OCI-LY3 (cell line): ENCODE measurements around the gene WDR18.

Source experiments
- CTCF ChIP-seq: fragments of 200-600, 300-600 bp; sonication (generic); IDR thresholded peaks from 2 replicates; pipeline ENCODE4 v1.5.1; 2014; ENCODE audit warnings: antibody characterized with exemption, low read length, low read depth
- EZH2phosphoT487 ChIP-seq: fragments of 200-600 bp; shearing (Covaris generic); IDR thresholded peaks from 2 replicates; pipeline ENCODE4 v1.6.1; 2018; ENCODE audit warnings: antibody characterized with exemption, mixed run types, low read depth

DNA sequence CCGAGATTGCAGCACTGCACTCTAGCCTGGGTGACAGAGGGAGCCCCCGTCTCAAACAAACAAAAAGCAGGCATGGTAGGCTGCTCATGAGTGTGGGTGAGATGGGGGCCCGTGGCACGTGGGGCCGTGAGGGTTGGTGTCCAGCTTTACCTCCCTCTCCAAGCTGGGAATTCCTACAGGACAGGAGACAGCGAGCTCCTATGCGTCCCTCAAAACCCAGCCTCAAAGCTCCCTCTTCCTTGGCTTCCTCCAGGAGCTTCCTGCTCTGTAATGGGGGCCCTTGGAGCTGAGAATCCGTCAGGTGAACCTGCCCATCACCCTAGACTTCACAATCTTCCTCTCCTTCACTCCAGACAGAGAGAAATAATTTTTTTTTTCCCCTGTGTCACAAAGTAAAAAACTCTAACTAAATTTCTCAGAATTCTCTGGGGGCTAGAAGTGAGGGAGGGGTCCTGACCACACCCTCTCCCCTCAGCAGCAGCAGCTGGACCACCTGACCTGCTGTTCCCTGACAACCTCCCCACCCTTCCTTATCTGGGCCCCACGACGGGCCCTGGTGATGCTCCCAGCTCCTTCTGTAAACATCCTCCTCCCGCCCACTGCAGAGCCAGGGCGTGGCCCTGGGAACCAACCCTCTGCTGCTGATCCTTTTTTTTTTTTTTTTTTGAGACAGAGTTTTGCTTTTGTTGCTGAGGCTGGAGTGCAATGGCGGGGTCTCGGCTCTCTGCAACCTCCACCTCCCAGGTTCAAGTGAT is 22.1 kb upstream of the WDR18 start:
- TF ChIP-seq CTCF (no peak), EZH2phosphoT487 (no peak)
